SK-N-SH (cell line): ENCODE measurements around the gene UBE2E1.

Source experiments
- CTCF ChIP-seq: fragments of 200-600 bp; sonication (generic); IDR thresholded peaks from 2 replicates; pipeline ENCODE4 v1.6.1; 2017; ENCODE audit warnings: antibody characterized with exemption, mild to moderate bottlenecking, moderate library complexity
- EP300 ChIP-seq, 2 experiments: IDR thresholded peaks; 2 replicates each; pipeline versions ENCODE4 v1.4.0 to v1.6.1; 2012; ENCODE audit warnings: borderline replicate concordance in 1 of 2, low read depth in 1 of 2, low read length in 1 of 2
- PBX3 ChIP-seq: IDR thresholded peaks from 2 replicates; pipeline ENCODE4; 2012
- POLR2AphosphoS5 ChIP-seq: IDR thresholded peaks from 2 replicates; pipeline ENCODE4 v1.6.1; 2012; ENCODE audit warnings: low read depth, low read length
- REST ChIP-seq: IDR thresholded peaks from 2 replicates; pipeline ENCODE4 v1.6.1; 2012; ENCODE audit warnings: mild to moderate bottlenecking, low read depth, low read length, moderate library complexity
- SMC3 ChIP-seq: IDR thresholded peaks from 2 replicates; pipeline ENCODE4 v1.6.1; 2012; ENCODE audit warnings: low read depth, low read length, improper control_type of control experiment
- YY1 ChIP-seq: IDR thresholded peaks from 2 replicates; pipeline ENCODE4 v1.4.0; 2012; ENCODE audit warnings: low read depth, mild to moderate bottlenecking

- no peak for TF ChIP-seq CTCF
- TF ChIP-seq POLR2AphosphoS5 = no peak
- no peak for TF ChIP-seq REST
- TF ChIP-seq SMC3 = no peak
- TF ChIP-seq PBX3 = no peak
- no peak for TF ChIP-seq YY1
- no peak for TF ChIP-seq EP300 (IDR thresholded peaks at IDR 0.05; ENCODE audit: borderline replicate concordance in 1 of 2, low read depth in 1 of 2, low read length in 1 of 2)
Measured at GRCh38 chr3:23934253-23934652, 128.5 kb downstream of the UBE2E1 start.
